Measurements from ENCODE around the gene IL20. TPM values are rescaled to one million over a fixed set of nuclear protein-coding genes. Genes with fewer than 3 reads are reported as not detected.

The IL20 gene
- total RNA-seq, 1 donor from 2014 or later, result not detected

- H3K4me1 ChIP-seq, result no peaks in the 10 kb centered on the region
- Mint-ChIP-seq H3K27me3 (ENCODE audit: insufficient read depth, low read depth) (peaks cover 3% of the 10 kb centered on the region), H3K9me3 (no peaks in the 10 kb centered on the region), H3K27ac (no peak overlapping the region), H3K4me1 (peaks cover 5% of the 10 kb centered on the region), H3K36me3 (no peaks in the 10 kb centered on the region), H3K4me3 (no peak overlapping the region)
- H3K79me2 ChIP-seq (ENCODE audit: low read depth), result no peaks in the 10 kb centered on the region
- no peaks in the 10 kb centered on the region for H4K20me1 ChIP-seq (ENCODE audit: low read depth)
- H3K9me3 ChIP-seq (ENCODE audit: low read depth), result no peaks in the 10 kb centered on the region
- no peak overlapping the region for H3K27ac ChIP-seq
- H3K9ac ChIP-seq, result no peak overlapping the region
- H3F3A ChIP-seq (ENCODE audit: low read depth), result no peaks in the 10 kb centered on the region
- TF ChIP-seq EZH2phosphoT487 (IDR thresholded peaks at IDR 0.05), result no peak
- TF ChIP-seq CTCF (IDR thresholded peaks at IDR 0.05), result no peak
- no peak for TF ChIP-seq EZH2 (IDR thresholded peaks at IDR 0.05)
- DNase-seq (ENCODE audit: low spot score), result no peak
- H2AFZ ChIP-seq (replicated peaks), result no peak overlapping the region
- H3K27me3 ChIP-seq, result no peaks in the 10 kb centered on the region
- no peak overlapping the region for H3K4me2 ChIP-seq
- no peaks in the 10 kb centered on the region for H3K36me3 ChIP-seq
- H3K4me3 ChIP-seq, result no peak overlapping the region
Observed at GRCh38 chr1:206898089-206898914, 32.9 kb downstream of the IL20 start.

- Mint-ChIP-seq H3K27me3 (ENCODE audit: insufficient read depth, low read depth) (peaks cover 3% of the 10 kb centered on the region), H3K9me3 (no peaks in the 10 kb centered on the region), H3K36me3 (no peaks in the 10 kb centered on the region), H3K4me3 (no peak overlapping the region), H3K4me1 (peaks cover 5% of the 10 kb centered on the region), H3K27ac (no peak overlapping the region)
- Histone ChIP-seq H3F3A (ENCODE audit: low read depth) (no peaks in the 10 kb centered on the region), H3K36me3 (no peaks in the 10 kb centered on the region), H2AFZ (replicated peaks) (no peak overlapping the region), H3K4me1 (no peaks in the 10 kb centered on the region), H3K9ac (no peak overlapping the region), H3K4me3 (no peak overlapping the region), H3K27ac (no peak overlapping the region), H3K4me2 (no peak overlapping the region), H4K20me1 (ENCODE audit: low read depth) (no peaks in the 10 kb centered on the region), H3K9me3 (ENCODE audit: low read depth) (no peaks in the 10 kb centered on the region), H3K27me3 (no peaks in the 10 kb centered on the region), H3K79me2 (ENCODE audit: low read depth) (no peaks in the 10 kb centered on the region)
- TF ChIP-seq EZH2phosphoT487 (IDR thresholded peaks at IDR 0.05) (no peak), CTCF (IDR thresholded peaks at IDR 0.05) (no peak), EZH2 (IDR thresholded peaks at IDR 0.05) (no peak)
- no peak for DNase-seq (ENCODE audit: low spot score)
Observed at GRCh38 chr1:206898915-206899431, 33.5 kb downstream of the IL20 start.

GRCh38 chr1:206899717-206900116 lies 34.3 kb downstream of the IL20 start:
- H2AFZ ChIP-seq (replicated peaks), result no peak overlapping the region
- no peak overlapping the region for H3K4me3 Mint-ChIP-seq
- peaks cover 7% of the 10 kb centered on the region for H3K27me3 Mint-ChIP-seq (ENCODE audit: insufficient read depth, low read depth)
- H3K4me1 ChIP-seq, result no peaks in the 10 kb centered on the region
- H3K9me3 ChIP-seq (ENCODE audit: low read depth), result no peaks in the 10 kb centered on the region
- H3K27ac ChIP-seq, result no peak overlapping the region
- H3K36me3 ChIP-seq, result no peaks in the 10 kb centered on the region
- H3K79me2 ChIP-seq (ENCODE audit: low read depth), result no peaks in the 10 kb centered on the region
- no peak overlapping the region for H3K9ac ChIP-seq
- no peaks in the 10 kb centered on the region for H3K9me3 Mint-ChIP-seq
- H3K4me1 Mint-ChIP-seq, result peaks cover 5% of the 10 kb centered on the region
- no peaks in the 10 kb centered on the region for H4K20me1 ChIP-seq (ENCODE audit: low read depth)
- no peak for DNase-seq (ENCODE audit: low spot score)
- no peaks in the 10 kb centered on the region for H3K36me3 Mint-ChIP-seq
- TF ChIP-seq CTCF (IDR thresholded peaks at IDR 0.05), result no peak
- TF ChIP-seq EZH2 (IDR thresholded peaks at IDR 0.05), result no peak
- no peak for TF ChIP-seq EZH2phosphoT487 (IDR thresholded peaks at IDR 0.05)
- no peaks in the 10 kb centered on the region for H3F3A ChIP-seq (ENCODE audit: low read depth)
- H3K4me2 ChIP-seq, result no peak overlapping the region
- H3K27me3 ChIP-seq, result no peaks in the 10 kb centered on the region
- no peak overlapping the region for H3K4me3 ChIP-seq
- no peak overlapping the region for H3K27ac Mint-ChIP-seq
